ENCODE measurements around the gene TRMT112.
A peak's percentile ranks its signal among the peaks of the same experiment; 100 is the strongest.

- TF ChIP-seq CTCF (IDR thresholded peaks at IDR 0.05), result no peak
- TF ChIP-seq POLR2AphosphoS5 (IDR thresholded peaks at IDR 0.05), result peak in 1 of 3 donors; percentile 28
- no peak for TF ChIP-seq POLR2A (IDR thresholded peaks at IDR 0.05)
Observed at GRCh38 chr11:64268025-64268892, 49.1 kb downstream of the TRMT112 start.

Data from stomach (tissue), 4 donors.